GM23338 (cell line): ENCODE data around the gene NCOA6. TPM values are rescaled to one million over a fixed set of nuclear protein-coding genes. Genes with fewer than 3 reads are reported as not detected.

Experiments used
- ATAC-seq: fragments of 200-7000 bp; cut with Tn5 transposase; 3 replicates; pipeline ENCODE4 v1.9.1; 2020
- DNase-seq: peaks from one replicate; pipeline ENCODE4 v3.0.0-alpha.2; 2015; ENCODE audit warnings: low spot score
- H2AFZ ChIP-seq: fragments of 200-600 bp; sonication (generic); 2 replicates; pipeline ENCODE4 v1.8.0; 2016; ENCODE audit warnings: antibody characterized with exemption, mild to moderate bottlenecking, moderate library complexity
- H3F3A ChIP-seq: fragments of 200-600 bp; sonication (generic); replicated peaks from 2 replicates; pipeline ENCODE4 v1.8.0; 2017; ENCODE audit warnings: antibody characterized with exemption, mixed run types, low read depth
- H3K27ac ChIP-seq: fragments of 200-600 bp; sonication (generic); 2 replicates; pipeline ENCODE4 v1.6.1; 2016; ENCODE audit warnings: low read depth
- H3K27me3 ChIP-seq: fragments of 200-600 bp; sonication (generic); 2 replicates; pipeline ENCODE4 v1.8.0; 2016; ENCODE audit warnings: mild to moderate bottlenecking, mixed run types, moderate library complexity; ENCODE audit not compliant: insufficient read depth
- H3K36me3 ChIP-seq: fragments of 200-600 bp; sonication (generic); 2 replicates; pipeline ENCODE4 v1.8.0; 2016; ENCODE audit warnings: mild to moderate bottlenecking; ENCODE audit not compliant: insufficient read depth
- H3K4me1 ChIP-seq: fragments of 200-600 bp; sonication (generic); 2 replicates; pipeline ENCODE4 v1.8.0; 2016; ENCODE audit warnings: mild to moderate bottlenecking, moderate library complexity; ENCODE audit not compliant: insufficient read depth
- H3K4me2 ChIP-seq: fragments of 200-600 bp; sonication (generic); 2 replicates; pipeline ENCODE4 v1.7.1; 2017; ENCODE audit warnings: mixed run types
- H3K4me3 ChIP-seq: fragments of 200-600 bp; sonication (generic); 2 replicates; pipeline ENCODE4 v1.6.1; 2016; ENCODE audit warnings: mixed run types
- H3K79me2 ChIP-seq: fragments of 200-600 bp; sonication (generic); replicated peaks from 2 replicates; pipeline ENCODE4 v1.8.0; 2017; ENCODE audit warnings: mild to moderate bottlenecking; ENCODE audit not compliant: insufficient read depth
- H3K9me2 ChIP-seq: fragments of 200-600 bp; sonication (generic); 2 replicates; pipeline ENCODE4 v1.8.0; 2017; ENCODE audit not compliant: insufficient read depth
- H4K20me1 ChIP-seq: fragments of 200-600 bp; sonication (generic); replicated peaks from 2 replicates; pipeline ENCODE4 v1.8.0; 2017; ENCODE audit warnings: mild to moderate bottlenecking; ENCODE audit not compliant: insufficient read depth
- H3K27ac Mint-ChIP-seq: 2 replicates; pipeline ENCODE4 v1.8.0; 2020; ENCODE audit warnings: inconsistent platforms, mild to moderate bottlenecking, moderate library complexity, mixed read lengths
- H3K27me3 Mint-ChIP-seq: 3 replicates; pipeline ENCODE4 v1.8.0; 2022; ENCODE audit warnings: low read depth, mild to moderate bottlenecking, moderate library complexity, mixed read lengths, inconsistent platforms; ENCODE audit not compliant: insufficient read depth, poor library complexity
- H3K36me3 Mint-ChIP-seq: 3 replicates; pipeline ENCODE4 v1.8.0; 2021; ENCODE audit warnings: low read depth, mild to moderate bottlenecking, inconsistent platforms, moderate library complexity, mixed read lengths
- H3K4me1 Mint-ChIP-seq: 3 replicates; pipeline ENCODE4 v1.8.0; 2020; ENCODE audit warnings: mild to moderate bottlenecking, inconsistent platforms, mixed read lengths
- H3K4me3 Mint-ChIP-seq: 3 replicates; pipeline ENCODE4 v1.8.0; 2021; ENCODE audit warnings: moderate library complexity, mild to moderate bottlenecking, inconsistent platforms, mixed read lengths
- H3K9me3 Mint-ChIP-seq: 3 replicates; pipeline ENCODE4 v1.8.0; 2020; ENCODE audit warnings: moderate library complexity, mild to moderate bottlenecking, inconsistent platforms, mixed read lengths
- CREB1 ChIP-seq: fragments of 250-450 bp; sonication (Bioruptor Pico); IDR thresholded peaks from 2 replicates; pipeline ENCODE4 v1.5.0; 2020; ENCODE audit warnings: low read depth, mild to moderate bottlenecking, moderate library complexity
- CTCF ChIP-seq, 2 experiments: fragments of 200-600 bp in 1 of 2; sonication (generic) in 1 of 2; conservative IDR thresholded peaks; 2 replicates each; pipeline versions ENCODE4 v1.5.1 to v1.6.1; 2016 to 2017; ENCODE audit warnings: antibody characterized with exemption in 2 of 2, low read depth in 2 of 2, mild to moderate bottlenecking in 2 of 2, moderate library complexity in 1 of 2
- ETS1 ChIP-seq: IDR thresholded peaks from 2 replicates; pipeline ENCODE4 v1.6.1; 2016; ENCODE audit warnings: antibody characterized with exemption
- EZH2 ChIP-seq: fragments of 200-600 bp; sonication (generic); IDR thresholded peaks from one replicate; pipeline ENCODE4 v1.8.0; 2017; ENCODE audit warnings: antibody characterized with exemption, mild to moderate bottlenecking, low read depth; ENCODE audit not compliant: unreplicated experiment
- EZH2phosphoT487 ChIP-seq: fragments of 200-600 bp; sonication (generic); IDR thresholded peaks from one replicate; pipeline ENCODE4 v1.8.1; 2018; ENCODE audit warnings: antibody characterized with exemption; ENCODE audit not compliant: unreplicated experiment
- JUNB ChIP-seq: IDR thresholded peaks from one replicate; pipeline ENCODE4 v1.6.1; 2016; ENCODE audit warnings: antibody characterized with exemption; ENCODE audit not compliant: unreplicated experiment
- NANOG ChIP-seq: IDR thresholded peaks from 2 replicates; pipeline ENCODE4 v1.6.1; 2016; ENCODE audit warnings: antibody characterized with exemption, borderline replicate concordance
- POLR2AphosphoS5 ChIP-seq: IDR thresholded peaks from 2 replicates; pipeline ENCODE4 v1.6.1; 2016; ENCODE audit warnings: antibody characterized with exemption, low read depth
- REST ChIP-seq: IDR thresholded peaks from one replicate; pipeline ENCODE4 v1.6.1; 2018; ENCODE audit warnings: antibody characterized with exemption; ENCODE audit not compliant: unreplicated experiment
- STAT1 ChIP-seq: IDR thresholded peaks from one replicate; pipeline ENCODE4 v1.6.1; 2016; ENCODE audit warnings: antibody characterized with exemption; ENCODE audit not compliant: unreplicated experiment
- ZNF114 ChIP-seq: fragments of 250-450 bp; sonication (Bioruptor Pico); IDR thresholded peaks from 2 replicates; pipeline ENCODE4 v1.5.0; 2020; ENCODE audit warnings: mild to moderate bottlenecking, moderate library complexity
- ZNF331 ChIP-seq: fragments of 250-450 bp; sonication (Bioruptor Pico); IDR thresholded peaks from 2 replicates; pipeline ENCODE4 v1.5.0; 2020; ENCODE audit warnings: low read depth, mild to moderate bottlenecking, moderate library complexity
- ZNF462 ChIP-seq: fragments of 250-450 bp; sonication (Bioruptor Pico); IDR thresholded peaks from 2 replicates; pipeline ENCODE4 v1.5.0; 2020; ENCODE audit warnings: mild to moderate bottlenecking, moderate library complexity
- polyA plus RNA-seq: library from polyadenylated mRNA; unstranded; fragments of >200 nt; fragmentation: Nextera tagmentation; extraction: Ambion mirVana; gene quantifications from 2 replicates; pipeline ENCODE4 v1.2.1, GENCODE V29; 2016
- total RNA-seq: library from RNA; depleted of rRNA; stranded (reverse); fragments of >200 nt; shearing (Covaris generic); gene quantifications from 2 replicates; pipeline ENCODE4 v1.2.3, GENCODE V29; 2014

NCOA6 gene
- total and polyA plus RNA-seq, 2 experiments from 2014 or later, result 10.6 to 17.4 TPM

- H3K4me1 Mint-ChIP-seq, result peaks cover 15% of the 10 kb centered on the region
- H3K27me3 Mint-ChIP-seq, result peaks cover 47% of the 10 kb centered on the region
- DNase-seq (no peak), ATAC-seq (no peak)
- Histone ChIP-seq H3K4me2 (peak overlapping the region; percentile 92), H2AFZ (peak overlapping the region; percentile 99; the same call in 1 of the 2 replicates), H4K20me1 (0 out of 2 replicates have a peak, but pooled peaks cover 4% of the 10 kb centered on the region), H3F3A (peaks cover 20% of the 10 kb centered on the region; the same call in 1 of the 2 replicates), H3K79me2 (no peaks in the 10 kb centered on the region), H3K27me3 (peaks cover 23% of the 10 kb centered on the region), H3K9me2 (no peaks in the 10 kb centered on the region), H3K4me1 (peaks cover 12% of the 10 kb centered on the region; the same call in 1 of the 2 replicates), H3K36me3 (no peaks in the 10 kb centered on the region), H3K4me3 (peak overlapping the region; percentile 97), H3K27ac (peak overlapping the region; percentile 40; the same call in 1 of the 2 replicates)
- H3K36me3 Mint-ChIP-seq, result no peaks in the 10 kb centered on the region
- H3K4me3 Mint-ChIP-seq, result peak overlapping the region; percentile 87
- no peak overlapping the region for H3K27ac Mint-ChIP-seq
- no peaks in the 10 kb centered on the region for H3K9me3 Mint-ChIP-seq
- TF ChIP-seq NANOG (no peak), EZH2phosphoT487 (no peak), ZNF462 (CRISPR knock-in tag) (no peak), CTCF (conservative IDR thresholded peaks at IDR 0.05; ENCODE audit: low read depth in 2 of 2) (no peak), POLR2AphosphoS5 (no peak), ETS1 (no peak), ZNF331 (no peak), CREB1 (CRISPR knock-in tag) (no peak), EZH2 (no peak), REST (no peak), ZNF114 (CRISPR knock-in tag) (no peak), STAT1 (no peak), JUNB (no peak)
Measured at GRCh38 chr20:34705008-34705396, 120.4 kb downstream of the NCOA6 start.
